SIG-M5 (cell line): ENCODE data around the gene NADK.
A peak's percentile ranks its signal among the peaks of the same experiment; 100 is the strongest.
"Not testable (repeated sequence)": the region's sequence is repeated elsewhere in the genome, so short reads cannot be mapped to it uniquely, and the experiment has no call there.

Experiments used
- DNase-seq: peaks from one replicate; lab custom pipeline; 2025; lab: John Stamatoyannopoulos, UW

Gene NADK

DNA sequence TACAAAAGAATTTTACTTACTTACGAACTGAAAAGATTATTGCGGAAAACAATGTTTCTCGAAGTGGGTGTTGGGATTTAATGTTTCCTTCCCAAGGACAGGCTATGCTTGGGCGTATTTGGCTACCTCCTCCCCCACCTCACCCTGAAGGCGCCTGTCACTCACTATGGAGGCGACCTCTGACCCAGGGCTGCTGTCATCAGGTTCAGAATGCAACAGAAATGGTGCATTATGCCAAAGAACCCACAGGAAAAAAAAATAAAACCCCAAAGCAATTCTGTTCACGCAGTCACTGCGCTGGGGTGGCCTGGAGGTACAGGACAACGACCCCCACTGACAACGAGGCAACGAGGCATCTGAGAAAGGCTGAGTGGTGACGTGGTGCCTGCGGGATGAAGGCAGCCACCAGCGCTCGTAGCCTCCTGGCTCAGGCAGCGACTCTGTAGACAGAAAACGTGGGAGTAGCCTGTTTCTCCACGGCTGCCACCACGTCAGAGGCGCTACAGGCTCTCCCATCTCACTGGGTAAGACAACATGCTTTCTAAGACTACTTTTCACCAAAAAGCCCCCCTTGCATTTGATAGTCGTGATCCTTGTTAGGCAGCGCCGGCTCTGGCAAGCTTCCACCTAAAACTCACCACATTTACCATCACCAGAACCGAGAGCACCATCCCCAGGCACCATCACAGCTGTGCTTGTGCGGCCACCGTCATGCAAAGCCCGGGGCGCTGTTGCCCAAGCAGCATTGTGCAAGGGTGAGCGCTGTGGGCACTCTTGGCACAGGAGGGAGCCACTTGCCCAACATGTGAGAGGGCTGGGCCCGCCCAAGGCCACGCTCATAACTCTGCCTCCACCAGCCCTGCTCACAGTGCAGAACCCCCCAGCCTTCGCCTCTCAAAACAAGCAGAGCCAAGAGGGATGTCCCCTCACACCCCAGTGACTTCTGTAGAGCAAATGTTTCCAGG is 14.3 kb downstream of the NADK start:
- peak; percentile 49 for DNase-seq

DNA sequence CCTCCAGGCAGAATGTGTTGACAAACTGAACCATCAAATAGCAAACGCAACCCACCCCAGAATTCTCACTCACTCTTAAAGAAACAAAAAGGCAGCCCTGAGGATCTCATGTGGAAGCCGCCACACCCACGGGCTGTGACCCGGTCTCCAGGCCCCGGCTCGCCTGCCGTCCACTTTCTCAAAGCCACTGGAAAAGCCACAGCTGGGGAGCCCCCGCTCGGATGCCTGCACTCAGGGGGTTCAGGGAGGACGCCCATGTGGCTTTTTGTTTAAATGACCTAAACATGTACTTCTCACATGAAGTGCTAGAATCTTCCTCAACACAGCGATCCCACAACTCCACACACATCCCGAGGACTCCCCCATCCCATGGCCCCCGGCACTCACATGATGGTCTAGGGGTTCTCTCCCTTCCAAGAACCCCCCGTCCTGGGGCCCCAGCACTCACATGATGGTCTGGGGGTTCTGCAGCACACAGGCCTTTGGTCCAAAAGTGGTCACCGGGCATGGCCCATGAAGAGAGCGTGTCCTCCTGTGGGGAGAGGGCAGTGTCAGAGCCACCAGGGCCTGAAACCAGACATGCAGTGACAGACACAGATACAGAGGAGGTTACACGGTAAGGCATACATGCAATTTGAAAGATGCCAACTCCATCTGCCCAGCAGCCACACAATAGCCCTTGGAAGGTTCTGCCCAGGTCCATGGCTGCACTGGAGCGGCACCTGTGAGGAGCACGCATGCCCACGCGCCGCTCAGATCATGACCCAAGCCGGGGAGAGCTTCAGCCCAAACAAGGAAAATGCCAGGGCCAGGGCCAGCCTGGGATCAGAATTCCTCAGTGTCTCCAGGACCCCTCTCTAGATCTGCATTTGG is 16.5 kb downstream of the NADK start:
- DNase-seq, result no peak

DNA sequence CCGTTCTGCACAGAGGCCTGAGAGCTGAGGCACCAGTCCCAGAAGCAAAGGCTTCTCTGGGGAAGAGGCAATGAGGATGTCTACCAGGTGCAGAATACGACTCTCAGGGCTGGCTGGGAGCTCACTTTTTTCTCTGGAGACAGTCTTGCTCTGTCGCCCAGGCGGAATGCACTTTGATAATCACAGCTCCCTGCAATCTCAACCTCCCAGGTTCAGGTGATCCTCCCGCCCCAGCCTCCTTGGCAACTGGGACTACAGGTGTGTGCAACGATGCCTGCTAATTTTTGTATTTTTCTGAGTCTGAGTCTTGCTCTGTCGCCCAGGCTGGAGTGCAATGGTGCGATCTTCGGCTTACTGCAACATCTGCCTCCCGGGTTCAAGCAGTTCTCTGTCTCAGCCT is 17.6 kb downstream of the NADK start:
- DNase-seq, result no peak

DNA sequence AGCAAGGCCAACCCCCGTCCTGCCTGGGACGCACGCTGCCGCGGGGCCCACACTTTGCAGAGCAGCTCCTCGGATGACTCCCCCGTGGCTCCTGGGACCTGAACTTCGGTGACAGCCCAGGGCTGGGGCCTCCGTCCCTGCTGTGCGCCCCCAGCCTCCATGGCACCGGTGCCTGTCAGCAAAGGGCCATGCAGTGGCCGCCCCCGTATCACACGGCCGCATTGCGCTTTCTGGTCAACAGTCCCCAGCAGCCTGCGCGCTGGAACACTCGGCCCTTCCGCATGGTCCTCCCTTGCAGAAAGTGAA is 18.0 kb downstream of the NADK start:
- no peak for DNase-seq

GRCh38 chr1:1759456-1760344 is 18.6 kb downstream of the NADK start:
- no peak for DNase-seq

DNA sequence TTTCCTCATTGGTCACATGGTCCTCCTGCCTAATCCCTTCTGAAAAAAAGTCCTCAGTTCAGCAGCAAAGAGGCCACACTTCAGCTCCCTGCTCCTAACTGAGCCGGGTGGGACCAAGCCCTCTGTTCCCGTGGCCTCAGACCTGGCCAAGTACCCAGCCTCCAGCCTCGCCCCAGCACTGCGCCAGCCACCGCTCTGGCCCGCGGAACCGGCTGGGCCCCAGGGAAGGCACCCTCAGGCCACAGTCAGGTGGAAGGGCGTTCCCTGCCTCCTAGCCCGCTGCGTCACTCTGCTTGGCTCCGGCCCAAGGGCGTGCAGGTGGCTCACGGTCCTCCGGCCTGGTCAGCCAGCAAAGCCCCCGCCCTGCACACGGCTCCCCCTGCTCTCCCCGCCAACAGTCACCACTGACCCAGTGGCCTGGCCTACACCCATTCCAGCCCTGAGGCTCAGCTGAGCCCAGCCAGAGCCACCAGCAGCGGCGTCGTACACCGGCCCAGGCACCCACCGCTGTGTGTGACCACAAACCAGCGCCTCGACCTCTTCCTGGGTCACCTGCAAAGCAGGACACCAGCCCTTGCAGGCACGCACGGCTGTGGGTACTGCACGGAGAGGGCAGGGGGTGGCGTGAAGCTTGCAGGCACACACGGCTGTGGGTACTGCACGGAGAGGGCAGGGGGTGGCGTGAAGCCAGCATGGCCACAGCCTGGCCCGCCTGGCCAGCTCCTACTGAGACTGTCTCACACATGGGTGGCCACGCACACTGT is 19.4 kb downstream of the NADK start:
- DNase-seq, result no peak

- no peak for DNase-seq
Observed at GRCh38 chr1:1758059-1758621, 20.1 kb downstream of the NADK start.

DNA sequence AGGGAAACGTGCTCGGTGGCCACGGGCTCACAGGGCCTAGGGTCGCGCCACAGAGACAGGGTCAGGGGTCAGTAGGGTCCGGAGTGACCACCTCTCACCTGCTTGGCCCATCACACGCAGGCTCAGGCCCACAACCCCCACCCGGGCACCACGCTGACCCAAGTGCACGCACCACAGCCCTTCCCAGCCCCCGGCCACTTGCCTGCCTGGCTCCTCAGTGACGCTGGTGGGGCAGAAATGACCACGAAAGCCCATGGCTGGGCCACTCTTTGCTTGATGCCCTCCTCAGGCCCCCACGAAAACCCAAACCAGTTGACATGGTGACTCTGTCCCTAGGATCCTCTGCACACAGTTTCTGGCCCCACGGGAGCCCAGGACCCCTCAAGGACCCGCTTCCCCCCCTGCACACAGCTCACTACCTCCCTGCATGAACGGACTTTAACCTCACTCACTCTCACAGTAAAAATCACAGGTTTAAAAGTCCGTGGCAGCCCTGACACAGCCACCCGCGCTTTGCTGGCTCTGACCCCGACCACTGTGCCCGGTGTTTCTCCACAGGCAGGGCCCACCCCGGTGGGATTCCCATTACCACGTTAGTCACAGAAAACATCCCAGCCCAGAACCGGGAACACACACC is 20.7 kb downstream of the NADK start:
- no peak for DNase-seq

- DNase-seq, result no peak
Observed at GRCh38 chr1:1756661-1757421, 21.4 kb downstream of the NADK start.

- no peak for DNase-seq
Observed at GRCh38 chr1:1755852-1756251, 22.4 kb downstream of the NADK start.

DNA sequence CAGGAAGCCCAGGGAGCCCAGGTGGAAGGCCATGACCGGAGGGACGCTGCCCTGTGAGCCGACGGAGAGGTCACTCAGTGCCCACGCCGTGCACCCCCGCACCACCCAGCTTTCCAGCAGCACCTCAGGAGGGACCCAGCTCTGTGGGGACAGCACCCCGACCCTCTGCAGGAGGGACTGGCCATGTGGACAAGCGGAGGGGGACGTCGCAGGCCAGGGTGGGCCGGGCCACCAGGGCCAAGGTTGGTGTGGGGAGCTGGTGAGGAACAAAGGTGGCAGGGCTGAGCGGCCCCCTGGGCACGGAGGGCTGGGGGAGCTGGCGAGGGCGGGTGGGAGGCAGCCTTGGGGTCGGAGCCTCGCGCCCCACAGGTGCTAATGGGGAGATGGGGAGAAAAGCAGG is 22.8 kb downstream of the NADK start:
- DNase-seq, result no peak

GRCh38 chr1:1754051-1754815 is 24.0 kb downstream of the NADK start:
- no peak for DNase-seq

- DNase-seq, result no peak
Observed at GRCh38 chr1:1753607-1754005, 24.7 kb downstream of the NADK start.

- DNase-seq, result no peak
Observed at GRCh38 chr1:1752636-1753606, 25.3 kb downstream of the NADK start.

DNA sequence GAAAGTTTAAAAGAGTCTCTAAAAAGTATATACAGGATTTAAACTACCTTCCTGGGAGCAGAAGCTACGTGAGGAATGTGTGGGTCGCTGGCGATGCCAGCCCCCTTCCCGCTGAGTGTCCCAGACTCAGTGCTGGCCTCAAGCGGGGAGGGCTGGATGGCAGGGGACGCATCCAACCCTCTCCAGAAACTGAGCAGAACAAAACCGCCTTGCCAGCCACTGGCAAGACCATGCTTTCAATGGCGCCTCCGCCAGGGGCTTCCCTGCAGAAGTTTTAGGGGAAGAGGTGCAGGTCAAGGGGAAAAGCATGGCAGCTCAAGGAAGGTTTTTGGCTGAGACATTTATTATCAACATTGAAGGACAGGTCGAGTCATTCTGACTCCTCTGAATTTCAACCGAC is 26.1 kb downstream of the NADK start:
- no peak for DNase-seq

DNA sequence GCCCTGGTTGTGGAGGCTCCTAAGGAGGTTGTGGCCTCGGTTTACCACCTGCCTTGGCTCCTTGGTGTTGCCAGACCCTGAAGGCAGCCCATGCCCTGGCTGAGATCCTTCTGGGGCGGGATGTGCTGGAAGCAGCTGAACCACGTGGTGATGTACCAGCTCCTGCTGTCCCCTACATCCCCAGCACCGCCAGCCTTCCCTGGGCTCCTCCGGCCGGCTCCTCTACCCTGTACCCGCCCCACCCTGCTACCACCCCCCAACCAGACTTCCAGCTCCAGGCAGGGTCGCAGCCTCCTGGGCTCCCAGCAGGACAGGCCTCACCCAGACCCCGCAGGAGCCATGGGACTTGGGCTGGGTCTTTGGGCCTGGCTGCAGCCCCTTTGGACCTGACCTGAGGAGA is 28.3 kb downstream of the NADK start:
- DNase-seq, result not testable (repeated sequence)

- no peak for DNase-seq
Observed at GRCh38 chr1:1748686-1749321, 29.5 kb downstream of the NADK start.
